ENCODE data around the gene PYGL.
"Not testable (repeated sequence)": the region's sequence is repeated elsewhere in the genome, so short reads cannot be mapped to it uniquely, and the experiment has no call there.

The PYGL gene

DNA sequence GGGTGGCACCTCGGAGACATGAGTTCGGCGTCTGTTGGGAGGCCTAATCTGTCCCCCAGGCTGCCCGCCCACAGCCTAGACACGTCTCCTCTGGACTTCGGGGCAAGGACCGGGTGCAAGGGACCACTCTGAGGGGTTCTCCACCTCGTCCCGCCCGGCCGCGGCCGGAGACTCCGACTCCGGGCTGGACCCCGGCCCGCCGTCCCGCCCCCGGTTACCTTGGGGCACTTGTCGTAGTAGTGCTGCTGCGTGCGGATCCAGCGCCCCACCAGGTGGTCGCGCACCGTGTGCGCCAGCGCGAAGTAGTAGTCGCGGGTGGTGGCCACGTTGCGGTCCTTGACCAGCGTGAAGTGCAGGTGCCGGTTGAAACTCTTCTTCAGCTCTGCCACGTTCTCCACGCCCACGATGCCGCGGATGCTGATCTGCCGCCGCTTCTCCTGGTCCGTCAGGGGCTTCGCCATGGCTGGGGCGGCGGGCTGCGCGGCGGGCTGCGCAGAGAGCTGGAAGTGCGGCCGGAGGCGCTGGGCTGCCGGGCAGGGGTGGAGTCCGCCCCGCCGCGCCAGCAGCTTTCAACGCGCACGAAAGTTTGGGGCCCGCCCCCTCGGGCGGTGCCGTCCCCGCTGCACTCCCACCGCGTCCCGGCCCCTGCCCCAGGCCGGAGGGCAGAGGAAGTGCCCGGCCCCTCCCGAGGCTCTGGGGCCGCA is at the start of gene PYGL:
Gene PYGL (minus strand): TSS at position 541 of the 704 bp plus-strand sequence. CDS start 80 bp downstream, at position 461.
- DNase-seq, result peak; percentile 3

DNA sequence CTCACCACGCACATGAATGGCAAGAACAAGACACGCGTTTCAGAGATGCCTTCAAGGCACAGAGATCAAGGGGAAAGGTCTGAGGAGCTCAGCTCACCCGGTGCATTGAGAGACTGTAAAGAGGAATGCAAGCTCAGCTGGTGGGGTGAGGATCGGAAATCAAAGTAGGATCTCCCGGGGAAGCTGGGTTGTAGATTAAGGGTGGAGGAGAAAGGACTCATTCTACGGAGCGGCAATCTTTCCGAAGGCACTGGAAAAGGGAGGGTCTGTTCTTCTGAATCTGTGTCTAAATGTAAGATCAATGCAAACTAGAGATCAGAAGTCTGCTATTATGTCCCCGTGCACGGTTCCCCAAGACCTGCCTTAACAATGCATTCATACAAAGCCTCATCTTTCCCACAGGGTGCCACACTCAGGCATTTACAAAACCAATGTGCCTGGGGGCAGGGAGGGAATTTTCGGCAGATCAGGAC is 41.6 kb upstream of the PYGL start:
- DNase-seq, result no peak

DNA sequence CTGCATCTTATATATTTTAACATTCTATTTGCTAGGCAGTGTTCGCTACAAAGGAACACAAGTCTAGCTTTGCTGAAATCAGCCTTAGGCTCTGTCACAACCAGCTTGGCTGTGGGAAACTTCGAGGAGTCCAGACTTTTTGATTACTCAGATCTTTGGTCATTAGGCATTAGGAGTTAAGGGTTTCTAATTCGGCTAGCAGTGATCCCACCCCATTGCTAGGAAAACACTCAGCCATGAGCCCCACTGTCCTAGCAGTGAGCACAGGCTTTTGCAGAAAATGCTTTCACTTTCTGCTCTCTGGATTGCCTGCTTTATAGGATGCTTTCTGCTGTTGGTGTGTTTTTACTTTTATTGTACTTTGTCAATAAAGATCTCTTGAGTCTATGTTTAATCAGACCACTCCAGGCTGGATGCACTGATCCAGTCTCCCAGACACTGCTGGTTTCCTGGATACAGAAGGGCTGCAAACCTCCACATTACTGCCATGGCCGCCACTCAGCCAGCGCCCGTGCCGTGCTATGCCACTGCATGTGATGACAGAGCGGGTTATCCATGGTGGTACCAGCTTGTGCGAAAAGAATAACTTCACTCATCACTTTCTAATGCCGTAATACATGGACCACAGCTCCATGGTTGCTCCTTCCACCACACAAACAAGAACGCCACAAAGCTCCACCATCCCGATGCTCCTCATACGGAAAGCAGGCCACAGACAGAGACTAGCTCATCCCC is 41.0 kb upstream of the PYGL start:
- no peak for DNase-seq

DNA sequence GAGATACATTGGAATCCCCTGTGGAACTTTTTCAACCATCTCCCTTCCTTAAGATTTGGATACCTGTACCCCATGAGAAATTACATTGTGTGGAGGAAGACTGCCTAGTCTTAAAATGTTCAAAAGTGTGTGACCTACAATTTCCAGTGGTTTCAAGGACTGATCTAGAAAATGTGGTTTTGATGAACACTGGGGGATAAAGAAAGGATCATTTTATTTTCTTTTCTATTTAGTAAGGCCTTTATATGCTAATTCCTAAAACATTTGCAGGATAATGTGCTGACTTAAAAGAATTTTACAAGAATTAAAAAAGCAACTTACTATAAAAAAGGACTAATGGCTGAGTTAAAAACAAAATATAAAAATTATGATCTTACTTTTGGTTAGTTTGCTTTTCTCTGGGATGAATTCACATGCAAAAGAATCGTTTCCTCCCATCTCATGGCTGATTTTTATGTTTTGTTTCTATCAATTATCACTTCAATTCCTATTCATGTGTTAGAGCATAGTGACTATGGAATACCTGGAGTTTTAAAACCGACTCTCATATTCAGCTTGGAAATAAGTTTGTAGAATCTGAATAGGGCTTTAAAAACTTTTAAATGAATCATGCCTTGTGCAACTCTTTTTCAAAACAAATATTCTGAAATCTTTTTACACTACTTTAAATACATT is 39.9 kb upstream of the PYGL start:
- no peak for DNase-seq

DNA sequence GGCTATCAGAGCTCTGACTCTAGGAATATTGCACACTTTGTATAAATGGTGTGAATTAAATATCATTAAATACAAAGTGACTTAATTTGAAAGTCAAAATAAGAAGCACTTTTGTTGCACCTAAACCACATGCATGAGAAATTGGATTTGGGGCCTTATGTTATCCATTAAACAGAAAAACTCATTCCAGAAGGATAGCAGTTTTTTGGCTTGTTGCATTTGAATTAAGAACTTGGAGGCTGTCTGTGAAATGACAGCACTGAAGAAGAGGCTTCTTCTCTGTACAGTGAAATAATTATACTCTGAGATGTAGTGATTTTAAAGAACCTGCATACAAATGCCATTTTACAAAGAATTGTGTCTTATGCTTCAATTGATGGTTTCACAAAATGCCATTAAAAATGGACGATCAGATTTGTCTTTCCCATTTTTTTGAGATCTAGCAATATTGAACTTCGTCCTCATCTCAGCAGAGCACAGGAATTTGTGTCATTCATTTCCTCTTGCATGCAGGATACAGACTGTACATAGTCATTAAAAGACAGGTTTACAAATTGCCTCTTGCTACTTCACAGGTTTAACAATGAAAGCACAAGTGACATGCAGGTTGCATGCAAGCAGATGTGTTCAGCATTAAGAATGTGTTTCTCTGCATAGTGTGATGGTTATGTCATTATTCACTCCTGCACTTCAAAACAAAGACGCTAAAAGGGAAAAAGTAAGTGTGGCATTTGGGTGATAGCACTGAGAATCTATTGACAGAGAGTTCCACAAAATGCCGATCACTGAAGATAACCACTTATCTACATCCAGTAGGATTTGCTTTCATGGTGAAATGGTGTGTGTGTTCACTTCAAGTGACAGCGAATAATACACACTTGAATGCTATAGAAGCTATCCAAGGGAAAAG is 35.9 kb upstream of the PYGL start:
- DNase-seq, result no peak

DNA sequence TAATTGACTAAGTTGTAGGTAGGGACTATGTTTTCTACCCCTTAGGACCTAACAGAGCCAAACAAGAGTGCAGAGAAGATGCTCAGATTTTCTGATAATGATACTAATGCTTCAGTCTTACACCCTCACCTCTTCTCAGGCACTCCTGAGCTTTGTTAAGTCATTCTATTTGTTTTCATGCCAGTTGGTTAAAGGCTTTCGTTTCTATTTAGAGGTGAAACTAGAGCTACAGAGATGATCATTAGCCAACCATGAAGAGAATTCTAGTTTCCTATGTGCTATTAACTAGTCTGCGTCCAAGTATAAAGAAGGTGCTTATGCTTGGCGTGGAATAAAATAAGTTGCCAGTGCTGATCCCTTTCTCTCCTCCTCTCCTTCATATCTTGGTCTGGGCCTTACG is 34.6 kb upstream of the PYGL start:
- DNase-seq, result no peak

DNA sequence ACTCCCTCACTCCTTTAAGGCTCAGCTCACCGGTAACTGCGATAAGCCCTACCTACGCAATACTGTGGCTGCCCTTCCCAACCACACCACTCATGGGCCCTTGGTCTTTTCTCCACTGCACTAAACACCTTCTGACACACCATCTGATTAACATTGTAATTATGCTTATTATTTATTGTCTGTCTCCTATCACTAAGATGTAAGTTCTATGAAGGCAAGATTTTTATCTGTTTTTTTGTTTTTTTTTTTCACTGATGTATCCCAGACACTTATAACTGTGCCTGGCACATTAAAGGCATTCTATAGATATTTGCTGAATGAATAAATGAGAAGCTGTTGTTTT is 34.2 kb upstream of the PYGL start:
- no peak for DNase-seq

DNA sequence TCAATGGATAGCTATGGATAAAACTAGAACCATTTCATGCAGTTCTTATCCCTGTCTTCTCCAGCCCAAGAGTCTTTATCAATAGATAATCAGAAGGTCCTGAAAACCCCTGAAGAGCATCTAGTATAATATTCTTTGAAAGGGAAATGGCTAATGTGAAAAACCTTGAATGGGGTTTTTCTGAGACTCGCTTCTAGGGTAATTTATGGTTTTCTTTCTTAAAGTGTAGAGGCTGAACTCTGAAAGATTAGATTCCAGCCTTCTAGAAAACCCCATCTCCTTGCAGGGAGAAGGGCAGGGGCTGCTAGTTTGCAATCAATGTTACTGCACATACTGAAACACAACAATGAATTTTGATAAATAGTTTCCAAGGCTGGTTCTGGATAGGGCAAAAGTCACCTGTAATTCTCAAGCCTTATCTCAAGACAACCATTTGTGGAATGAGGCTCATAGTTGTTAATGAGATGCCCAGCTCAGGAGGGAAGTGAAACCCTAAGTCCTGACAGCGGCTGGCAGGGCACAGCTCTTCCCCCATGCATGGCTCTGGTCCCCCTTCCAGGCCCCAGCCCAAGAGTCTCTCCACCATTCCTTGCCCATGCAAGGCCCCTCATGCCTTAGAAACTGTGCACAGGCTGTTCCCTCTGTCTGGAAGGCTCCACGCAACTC is 33.7 kb upstream of the PYGL start:
- no peak for DNase-seq

DNA sequence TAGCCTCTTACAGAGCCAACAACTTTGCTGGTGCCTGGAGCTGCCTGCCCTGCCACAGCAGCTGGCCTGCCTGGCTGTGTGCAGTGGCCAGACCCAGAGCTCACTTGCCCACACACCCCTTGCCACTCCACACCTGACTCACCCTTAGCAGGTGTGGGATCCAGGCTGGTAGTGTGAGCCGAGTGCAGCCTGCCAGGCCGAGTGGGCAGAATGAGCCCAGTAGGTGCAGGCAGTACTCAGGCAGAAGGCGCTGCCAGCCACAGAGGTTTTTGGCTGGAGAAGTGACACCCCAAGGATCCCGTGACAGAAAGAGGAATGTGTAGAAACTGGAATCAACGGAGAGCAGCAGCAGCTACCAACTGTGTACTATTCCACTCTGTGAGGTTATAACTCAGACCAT is 29.8 kb upstream of the PYGL start:
- no peak for DNase-seq

DNA sequence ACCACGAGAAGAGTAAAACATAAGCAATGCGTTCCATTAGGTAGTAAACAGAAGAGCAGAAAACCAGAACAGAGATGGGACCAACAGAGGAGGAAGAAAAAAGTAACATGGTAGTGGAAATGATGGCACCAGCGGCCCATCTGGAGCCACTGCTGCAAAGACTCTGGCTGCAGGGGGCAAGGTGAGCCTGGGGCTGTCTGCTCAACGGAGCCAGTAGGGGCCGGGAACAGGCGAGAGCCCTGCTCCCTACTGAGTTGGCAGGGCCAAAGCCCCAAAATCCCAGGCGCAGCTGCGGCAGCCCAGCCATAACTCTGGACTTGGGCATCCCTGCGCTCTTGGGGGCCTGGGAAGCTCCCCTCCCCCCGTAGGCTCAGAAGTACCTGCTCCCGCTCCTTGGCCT is 28.5 kb upstream of the PYGL start:
- DNase-seq, result no peak

DNA sequence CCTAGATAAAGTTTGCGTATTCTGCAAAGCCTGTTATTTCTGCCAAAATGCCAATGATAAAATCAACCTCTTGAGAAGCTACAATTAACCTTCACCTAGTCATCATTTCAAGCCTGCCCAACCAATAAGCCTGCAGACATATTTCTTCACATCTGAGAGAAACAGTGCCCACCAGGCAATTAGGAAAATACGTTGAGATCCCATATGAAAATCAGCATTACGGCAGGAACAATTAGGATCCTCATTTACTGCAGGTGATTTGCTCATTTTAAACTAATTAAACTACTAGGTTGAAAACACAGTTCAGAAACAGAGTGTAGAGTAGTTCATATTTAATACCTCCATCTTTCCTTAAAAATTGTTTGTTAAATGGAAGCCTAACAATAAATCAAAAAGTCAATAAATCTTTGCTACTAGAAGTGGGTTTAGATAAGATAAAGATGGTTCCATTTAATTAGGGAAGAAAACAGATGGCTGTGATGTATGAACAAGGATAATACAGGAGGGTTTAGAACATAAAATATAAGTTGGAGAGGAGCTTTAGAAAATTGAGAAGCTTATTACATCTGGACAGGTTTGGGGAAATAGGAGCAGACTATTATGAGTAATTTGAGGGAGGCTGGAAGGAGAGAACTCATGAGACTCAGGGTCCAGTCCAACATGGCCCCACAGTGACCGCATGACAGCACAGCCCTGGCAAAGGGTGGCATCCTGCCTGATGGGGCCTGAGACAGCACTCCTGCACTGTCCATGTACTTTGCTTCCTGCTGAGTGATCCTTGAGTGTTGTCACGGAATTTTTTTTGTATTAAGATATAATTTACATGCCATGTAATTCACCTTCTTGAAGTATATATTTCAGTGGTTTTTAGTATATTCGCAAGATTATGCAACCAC is 26.9 kb upstream of the PYGL start:
- DNase-seq, result no peak

DNA sequence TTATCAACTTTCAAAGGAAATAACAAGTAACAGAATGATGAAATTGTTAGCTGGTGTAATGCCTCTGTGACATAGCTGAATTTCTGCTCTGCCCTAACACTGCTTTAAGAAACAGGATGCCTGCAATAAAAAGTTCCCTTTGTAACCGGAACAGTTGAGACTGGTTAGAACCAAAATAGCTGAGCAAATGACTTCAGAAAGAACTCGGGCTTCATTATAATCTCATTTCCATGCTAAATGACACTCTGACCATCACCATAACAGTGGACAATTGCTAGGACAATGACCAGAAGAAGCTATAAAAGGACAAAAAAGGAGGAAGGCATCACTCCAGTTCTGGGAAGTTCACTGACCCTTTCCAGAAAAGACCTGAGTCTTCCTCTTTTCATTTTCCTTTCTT is 23.5 kb upstream of the PYGL start:
- no peak for DNase-seq

DNA sequence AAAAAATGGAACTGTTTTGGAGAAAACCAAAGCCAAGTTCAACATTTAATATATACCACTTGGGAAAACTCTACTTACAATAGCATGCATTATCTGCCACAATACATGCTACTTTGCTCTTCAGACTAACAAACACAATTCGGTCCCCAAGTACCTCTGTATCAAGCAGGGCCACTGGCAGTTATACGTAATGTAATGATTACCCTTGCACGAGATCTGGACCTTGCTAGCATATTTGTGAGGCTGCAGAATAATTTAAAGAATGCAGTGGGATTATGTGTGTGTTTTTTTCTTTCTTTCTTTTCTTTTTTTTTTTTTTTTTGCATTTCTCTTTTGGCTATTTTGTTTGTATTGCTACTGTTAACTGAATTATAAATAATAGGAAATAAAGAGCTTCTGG is 22.8 kb upstream of the PYGL start:
- DNase-seq, result no peak

DNA sequence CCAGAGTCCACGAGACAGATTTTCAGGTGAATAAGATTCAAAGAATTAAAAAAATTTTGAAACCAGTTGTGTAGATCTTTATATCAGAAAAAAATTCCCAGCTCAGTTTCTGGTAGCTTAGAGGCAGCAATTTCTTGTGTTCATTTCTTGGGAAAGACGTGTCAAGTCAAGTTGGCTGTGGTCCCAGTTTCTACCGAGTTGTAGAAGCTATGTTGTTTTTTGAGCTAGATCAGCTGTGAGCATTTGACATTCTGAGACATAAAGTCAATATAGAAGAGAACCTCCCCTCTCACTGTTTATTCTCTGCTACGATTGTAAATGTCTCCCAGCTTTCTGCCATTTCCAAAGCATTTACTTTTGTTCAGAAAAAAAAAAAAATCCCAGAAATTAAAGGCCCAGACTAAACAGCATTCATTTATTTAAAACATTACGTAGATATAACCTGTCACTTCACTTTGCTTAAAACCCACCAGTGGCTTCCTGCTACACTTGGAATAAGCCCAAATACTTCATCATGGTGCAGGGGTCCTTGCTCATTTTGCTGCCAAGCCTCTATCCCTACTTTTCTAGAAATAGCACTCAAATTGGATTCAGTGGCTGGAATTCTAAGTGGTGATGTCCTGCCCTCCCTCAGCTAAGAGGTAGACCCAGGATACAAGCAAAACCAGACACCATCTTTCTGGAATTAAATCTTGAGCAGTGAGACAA is 20.6 kb upstream of the PYGL start:
- DNase-seq, result no peak

DNA sequence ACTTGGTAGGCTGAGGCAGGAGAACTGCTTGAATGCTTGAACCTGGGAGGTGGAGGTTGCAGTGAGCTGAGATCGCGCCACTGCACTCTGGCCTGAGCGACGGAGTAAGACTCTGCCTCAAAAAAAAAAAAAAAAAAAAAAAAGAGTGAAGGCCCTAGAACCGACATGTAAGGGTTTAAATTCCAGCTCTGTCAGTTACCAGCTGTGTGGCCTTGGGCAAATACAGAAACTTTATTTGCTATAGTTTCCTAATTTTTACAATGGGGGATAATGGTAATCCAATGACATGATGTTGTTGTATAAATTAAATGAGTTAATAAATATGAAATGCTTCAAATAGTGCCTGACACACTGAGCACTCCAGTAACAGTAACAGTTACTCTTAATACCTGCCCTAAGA is 19.6 kb upstream of the PYGL start:
- no peak for DNase-seq

DNA sequence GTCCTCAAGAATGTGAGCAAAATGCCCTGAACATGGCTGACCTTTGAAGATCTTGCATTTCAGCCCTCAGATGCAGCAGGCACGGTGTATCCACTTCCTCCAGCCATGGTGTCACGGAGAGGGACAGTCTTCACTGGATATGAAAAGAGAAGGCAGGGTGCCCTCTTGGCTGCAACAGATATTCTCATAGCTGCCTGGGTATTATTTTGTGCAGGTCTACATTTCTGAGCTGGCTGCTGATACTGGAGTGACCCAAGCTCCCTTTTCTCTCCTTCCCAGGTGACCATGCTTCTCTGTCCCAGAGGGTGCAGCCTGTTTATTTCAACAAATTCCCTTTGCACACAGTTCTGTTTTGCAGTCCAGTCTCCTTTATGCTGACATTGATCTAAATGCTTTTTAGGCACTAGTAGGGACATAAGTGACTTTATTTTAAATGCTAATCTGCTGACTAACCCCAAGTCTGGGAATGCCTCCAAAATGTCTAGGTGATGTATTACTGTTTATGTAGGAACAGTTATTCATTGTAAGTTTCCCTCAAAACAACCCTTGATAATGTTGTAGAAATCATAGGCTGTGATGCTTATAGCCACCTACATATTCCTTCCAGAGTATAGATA is 17.4 kb upstream of the PYGL start:
- no peak for DNase-seq

DNA sequence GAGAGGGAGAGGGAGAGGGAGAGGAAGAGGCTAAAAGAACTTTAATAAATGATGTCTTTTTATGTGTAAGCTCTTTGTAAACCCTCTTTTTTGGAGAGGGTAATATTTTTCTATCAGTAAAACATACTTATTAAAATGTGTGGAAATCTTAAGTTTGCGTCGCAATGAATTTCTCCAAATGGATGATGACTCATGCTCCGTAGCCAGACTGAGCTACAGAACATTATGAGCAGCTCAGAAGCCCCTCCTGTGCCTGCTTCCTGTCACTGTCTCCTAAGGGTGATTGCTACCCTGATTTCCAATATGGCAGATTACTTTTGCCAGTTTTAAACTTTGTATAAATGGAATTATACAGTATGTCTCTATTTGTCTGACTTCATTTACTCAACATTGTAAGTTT is 13.0 kb upstream of the PYGL start:
- no peak for DNase-seq

DNA sequence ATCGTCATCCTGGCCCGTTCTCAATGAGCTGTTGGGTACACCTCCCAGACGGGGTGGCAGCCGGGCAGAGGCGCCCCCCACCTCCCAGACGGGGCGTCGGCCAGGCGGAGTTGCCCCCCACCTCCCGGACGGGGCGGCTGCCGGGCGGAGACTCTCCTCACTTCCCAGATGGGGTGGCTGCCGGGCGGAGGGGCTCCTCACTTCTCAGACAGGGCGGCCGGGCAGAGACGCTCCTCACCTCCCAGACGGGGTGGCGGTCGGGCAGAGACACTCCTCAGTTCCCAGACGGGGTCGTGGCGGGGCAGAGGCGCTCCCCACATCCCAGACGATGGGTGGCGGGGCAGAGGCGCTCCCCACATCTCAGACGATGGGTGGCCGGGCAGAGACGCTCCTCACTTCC is 12.1 kb upstream of the PYGL start:
- not testable (repeated sequence) for DNase-seq

DNA sequence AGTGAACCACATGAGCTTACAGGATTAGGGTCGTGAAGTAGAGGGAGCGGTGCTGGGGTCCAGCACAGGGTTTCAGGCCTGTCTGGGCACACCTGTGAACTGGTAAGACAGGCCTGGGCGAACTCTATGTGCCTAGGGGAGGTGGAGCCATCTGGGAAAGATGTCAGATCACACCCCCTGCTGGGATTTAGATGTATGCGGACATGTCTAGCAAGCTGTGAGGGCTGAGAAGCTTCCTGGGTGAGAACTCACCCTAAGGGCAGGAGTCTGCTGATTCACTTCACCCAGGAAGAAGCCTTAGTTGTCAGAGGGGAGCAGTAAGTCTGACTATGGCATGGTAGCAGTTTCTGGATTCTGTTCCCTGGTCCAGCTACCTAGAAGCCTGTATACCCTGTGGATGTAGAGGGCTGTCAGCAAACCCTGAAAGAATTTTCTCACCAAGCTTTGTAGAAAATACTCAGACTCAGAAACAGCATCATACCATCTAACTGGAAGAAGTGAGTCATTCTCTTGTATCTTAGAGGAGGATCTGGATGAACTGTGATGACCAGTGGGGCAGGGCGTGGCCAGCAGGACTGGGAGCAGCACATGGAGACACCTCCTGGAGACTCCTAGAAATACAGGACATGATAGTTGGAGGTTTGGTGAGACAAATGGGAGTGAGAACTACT is 11.2 kb upstream of the PYGL start:
- DNase-seq, result no peak

Measured in stimulated activated naive CD4-positive, alpha-beta T cell treated with Interleukin-2 at 50 U/mL for 16 hours (primary cell).